OCI-LY7 (cell line): Measurements from ENCODE around the gene NCS1. TPM values are rescaled to one million over a fixed set of nuclear protein-coding genes. Genes with fewer than 3 reads are reported as not detected.

Experiments used
- BruUV-seq: library from RNA; stranded (reverse); fragments of 400-500 nt; replicated peaks from 2 replicates; lab custom pipeline; 2021; lab: Mats Ljungman, UMichigan
- CTCF ChIA-PET: fragments of 300-600 bp; sonication (Branson Sonifier 250); formaldehyde crosslinking; loops from one replicate; lab custom pipeline; 2022; ENCODE audit warnings: antibody characterized with exemption; ENCODE audit not compliant: unreplicated experiment; lab: Charles Lee
- POLR2A ChIA-PET: fragments of 300-600 bp; sonication (Branson Sonifier 250); formaldehyde crosslinking; loops from one replicate; lab custom pipeline; 2022; ENCODE audit warnings: antibody characterized with exemption; lab: Charles Lee
- DNase-seq: peaks from one replicate; pipeline ENCODE4 v3.0.0-alpha.2; 2015; ENCODE audit warnings: low spot score
- H2AFZ ChIP-seq: fragments of 200-600 bp; sonication (generic), shearing (Covaris generic); 2 replicates; pipeline ENCODE4 v1.6.1; 2014; ENCODE audit warnings: mild to moderate bottlenecking, antibody characterized with exemption, low read length, moderate library complexity
- H3K27ac ChIP-seq: fragments of 200-600 bp; sonication (generic); 2 replicates; pipeline ENCODE4 v1.5.1; 2014; ENCODE audit warnings: mixed run types, low read depth, mild to moderate bottlenecking, moderate library complexity, low read length, inconsistent platforms; ENCODE audit not compliant: poor library complexity, severe bottlenecking
- H3K36me3 ChIP-seq: fragments of 200-600 bp; sonication (generic); 2 replicates; pipeline ENCODE4 v1.6.1; 2014; ENCODE audit warnings: mild to moderate bottlenecking, antibody characterized with exemption, low read length, moderate library complexity, mixed read lengths; ENCODE audit not compliant: insufficient read depth
- H3K4me1 ChIP-seq: fragments of 200-600 bp; sonication (generic); 2 replicates; pipeline ENCODE4 v1.5.1; 2014; ENCODE audit warnings: mild to moderate bottlenecking, low read length; ENCODE audit not compliant: insufficient read depth, poor library complexity, severe bottlenecking
- H3K4me2 ChIP-seq: fragments of 200-600 bp; sonication (generic); 2 replicates; pipeline ENCODE4 v1.6.1; 2014; ENCODE audit warnings: mild to moderate bottlenecking, low read length
- H3K4me3 ChIP-seq: fragments of 200-600 bp; sonication (generic); 2 replicates; pipeline ENCODE4 v1.5.1; 2014; ENCODE audit warnings: mild to moderate bottlenecking, low read depth, low read length; ENCODE audit not compliant: poor library complexity, severe bottlenecking
- H3K79me2 ChIP-seq: fragments of 200-600 bp; sonication (generic); 2 replicates; pipeline ENCODE4 v1.6.1; 2016; ENCODE audit warnings: low read depth, mild to moderate bottlenecking, low read length, moderate library complexity, mixed read lengths; ENCODE audit not compliant: insufficient read depth
- H3K9me2 ChIP-seq: fragments of 200-600 bp; sonication (generic); 2 replicates; pipeline ENCODE4 v1.6.1; 2016; ENCODE audit warnings: mild to moderate bottlenecking, low read length, mixed read lengths; ENCODE audit not compliant: insufficient read depth
- H3K9me3 ChIP-seq: fragments of 200-600 bp; sonication (generic); 2 replicates; pipeline ENCODE4 v1.6.1; 2014; ENCODE audit warnings: mild to moderate bottlenecking, mixed run types, low read length, mixed read lengths
- H4K20me1 ChIP-seq: fragments of 200-600 bp; sonication (generic); 2 replicates; pipeline ENCODE4 v1.6.1; 2014; ENCODE audit warnings: mild to moderate bottlenecking, antibody characterized with exemption, low read length, moderate library complexity, mixed read lengths; ENCODE audit not compliant: insufficient read depth
- CTCF ChIP-seq: fragments of 200-600 bp; sonication (generic); conservative IDR thresholded peaks from 2 replicates; pipeline ENCODE4 v1.5.1; 2014; ENCODE audit warnings: mild to moderate bottlenecking, antibody characterized with exemption, low read length, moderate library complexity, mixed read lengths
- EZH2phosphoT487 ChIP-seq: fragments of 200-600 bp; sonication (generic); IDR thresholded peaks from 2 replicates; pipeline ENCODE4 v1.6.1; 2018; ENCODE audit warnings: low read depth, borderline replicate concordance, mild to moderate bottlenecking, mixed run types, antibody characterized with exemption, low read length, moderate library complexity, mixed read lengths
- intact Hi-C: fragments of 100-400 bp; cut with micrococcal nuclease; formaldehyde crosslinking; loops from one replicate; pipeline ENCODE4 v1.10.0; 2022; ENCODE audit not compliant: unreplicated experiment
- total RNA-seq, 2 experiments: library from RNA; depleted of rRNA in 1 of 2; stranded (reverse); fragments of >200 nt in 1 of 2; shearing (Covaris generic) in 1 of 2; gene quantifications; 2 replicates each; pipeline ENCODE4 v1.2.3, GENCODE V29; 2014 to 2022

Gene NCS1
- total RNA-seq, 2 experiments from 2014 or later, result not detected

GRCh38 chr9:130147910-130148309 lies 24.3 kb upstream of the NCS1 start:
- Histone ChIP-seq H3K36me3 (no peaks in the 10 kb centered on the region), H3K4me3 (no peak overlapping the region), H3K4me1 (no peaks in the 10 kb centered on the region), H3K27ac (no peak overlapping the region), H3K79me2 (no peaks in the 10 kb centered on the region), H3K9me2 (no peaks in the 10 kb centered on the region), H3K9me3 (no peaks in the 10 kb centered on the region), H4K20me1 (no peaks in the 10 kb centered on the region), H3K4me2 (no peak overlapping the region), H2AFZ (no peak overlapping the region)
- BruUV-seq, result no TSS peak
- no peak for DNase-seq
- ChIA-PET POLR2A (no interaction called here), CTCF (no interaction called here)
- TF ChIP-seq CTCF (no peak), EZH2phosphoT487 (no peak)
- intact Hi-C loops, result no loop called here

- no peaks in the 10 kb centered on the region for H4K20me1 ChIP-seq
- H2AFZ ChIP-seq, result no peak overlapping the region
- H3K9me3 ChIP-seq, result no peaks in the 10 kb centered on the region
- no peaks in the 10 kb centered on the region for H3K9me2 ChIP-seq
- no peaks in the 10 kb centered on the region for H3K4me1 ChIP-seq
- no peak overlapping the region for H3K4me3 ChIP-seq
- CTCF ChIA-PET, result interaction anchor here (0.6 kb wide), 1 partner anchor 50 kb away, joined by 3 read pairs; no protein-coding TSS in a partner anchor
- POLR2A ChIA-PET, result no interaction called here
- no peak for DNase-seq
- no peaks in the 10 kb centered on the region for H3K36me3 ChIP-seq
- intact Hi-C loops, result no loop called here
- no TSS peak for BruUV-seq
- no peaks in the 10 kb centered on the region for H3K79me2 ChIP-seq
- H3K4me2 ChIP-seq, result no peak overlapping the region
- no peak overlapping the region for H3K27ac ChIP-seq
- no peak for TF ChIP-seq CTCF
- no peak for TF ChIP-seq EZH2phosphoT487
These were observed 23.2 kb upstream of the NCS1 start for GRCh38 chr9:130149031-130149430.

GRCh38 chr9:130149654-130150286 lies 22.4 kb upstream of the NCS1 start:
- no peak overlapping the region for H2AFZ ChIP-seq
- H3K27ac ChIP-seq, result no peak overlapping the region
- H3K9me3 ChIP-seq, result no peaks in the 10 kb centered on the region
- DNase-seq, result no peak
- CTCF ChIA-PET, result no interaction called here
- H3K4me1 ChIP-seq, result no peaks in the 10 kb centered on the region
- H3K4me3 ChIP-seq, result no peak overlapping the region
- H3K4me2 ChIP-seq, result no peak overlapping the region
- no peaks in the 10 kb centered on the region for H3K36me3 ChIP-seq
- TF ChIP-seq CTCF (no peak), EZH2phosphoT487 (no peak)
- intact Hi-C loops, result no loop called here
- H3K79me2 ChIP-seq, result no peaks in the 10 kb centered on the region
- no peaks in the 10 kb centered on the region for H4K20me1 ChIP-seq
- no peaks in the 10 kb centered on the region for H3K9me2 ChIP-seq
- POLR2A ChIA-PET, result no interaction called here
- no TSS peak for BruUV-seq
